Neural progenitor cell (in vitro differentiated cells): ENCODE measurements around the gene GCM1.

Experiments
- CTCF ChIP-seq: fragments of 200-600 bp; sonication (generic); IDR thresholded peaks from 2 replicates; pipeline ENCODE4 v1.5.1; 2017; ENCODE audit warnings: antibody characterized with exemption, mild to moderate bottlenecking
- EZH2 ChIP-seq: fragments of 200-600 bp; sonication (generic); IDR thresholded peaks from 2 replicates; pipeline ENCODE4 v1.6.1; 2017; ENCODE audit warnings: antibody characterized with exemption, mild to moderate bottlenecking, moderate library complexity

- no peak for TF ChIP-seq CTCF
- no peak for TF ChIP-seq EZH2
Observed at GRCh38 chr6:53112871-53113270, 35.8 kb downstream of the GCM1 start.
